Endothelial cell of umbilical vein (primary cell): ENCODE measurements around the gene DIPK1A. TPM values are rescaled to one million over a fixed set of nuclear protein-coding genes. Genes with fewer than 3 reads are reported as not detected.

Experiments used
- BruUV-seq: library from RNA; stranded (reverse); fragments of 400-500 nt; replicated peaks from 2 replicates; lab custom pipeline; 2021; lab: Mats Ljungman, UMichigan
- CTCF ChIA-PET: fragments of 300-600, 350-600 bp; sonication (Branson Sonifier 250); formaldehyde crosslinking; loops from one replicate; lab custom pipeline; 2021; ENCODE audit warnings: antibody characterized with exemption, inconsistent platforms; lab: Charles Lee
- POLR2A ChIA-PET: fragments of 300-600, 350-600 bp; sonication (Branson Sonifier 250); formaldehyde crosslinking; loops from one replicate; lab custom pipeline; 2021; ENCODE audit warnings: antibody characterized with exemption, inconsistent platforms; lab: Charles Lee
- DNase-seq: peaks from one replicate; pipeline ENCODE4 v3.0.0-alpha.2; 2011; ENCODE audit warnings: low read depth, low spot score
- FAIRE-seq: peaks from 2 replicates; lab custom pipeline; 2011; peaks lifted over from hg19 to GRCh38; lab: Jason Lieb, UNC
- H2AFZ ChIP-seq: 2 replicates; pipeline ENCODE4 v1.6.0; 2012; ENCODE audit warnings: low read depth, low read length, control low read depth, inconsistent platforms
- H3K27ac ChIP-seq: 2 replicates; pipeline ENCODE4 v1.5.1; 2011; ENCODE audit warnings: low read depth, mild to moderate bottlenecking, control low read depth, low read length, moderate library complexity; ENCODE audit not compliant: insufficient read depth
- H3K27me3 ChIP-seq, 2 experiments: 2 replicates each; pipeline versions ENCODE4 v1.6.0 to v1.6.1; 2011; ENCODE audit warnings: low read length in 2 of 2, mixed read lengths in 1 of 2; ENCODE audit not compliant: control insufficient read depth in 2 of 2, insufficient read depth in 2 of 2
- H3K36me3 ChIP-seq, 2 experiments: 2 replicates in 1 of 2; 3 replicates in 1 of 2; pipeline ENCODE4 v1.5.1; 2011; ENCODE audit warnings: low read length in 2 of 2, mild to moderate bottlenecking in 1 of 2, moderate library complexity in 1 of 2; ENCODE audit not compliant: control insufficient read depth in 2 of 2, insufficient read depth in 2 of 2; ENCODE audit errors: extremely low read depth in 1 of 2
- H3K4me1 ChIP-seq: 3 replicates; pipeline ENCODE4 v1.5.1; 2011; ENCODE audit warnings: mild to moderate bottlenecking, low read length; ENCODE audit not compliant: control insufficient read depth, insufficient read depth; ENCODE audit errors: extremely low read depth
- H3K4me2 ChIP-seq: 2 replicates; pipeline ENCODE4 v1.6.1; 2011; ENCODE audit warnings: low read length, control low read depth, mixed read lengths; ENCODE audit not compliant: insufficient read depth
- H3K4me3 ChIP-seq, 3 experiments: fragments of 200-600 bp in 1 of 3; sonication (generic), shearing (Covaris generic) in 1 of 3; replicated peaks in 1 of 3; 2 replicates each; pipeline ENCODE4 v1.5.1; 2011 to 2016; ENCODE audit warnings: control low read depth in 3 of 3, low read length in 3 of 3, mild to moderate bottlenecking in 2 of 3, inconsistent platforms in 1 of 3, low read depth in 1 of 3, moderate library complexity in 1 of 3; ENCODE audit not compliant: insufficient read depth in 1 of 3
- H3K79me2 ChIP-seq: 2 replicates; pipeline ENCODE4 v1.6.0; 2012; ENCODE audit warnings: low read length, inconsistent platforms; ENCODE audit not compliant: control insufficient read depth, insufficient read depth
- H3K9ac ChIP-seq: replicated peaks from 2 replicates; pipeline ENCODE3; 2011; ENCODE audit warnings: low read length, control low read depth; ENCODE audit not compliant: insufficient read depth; ENCODE audit errors: extremely low read depth
- H3K9me1 ChIP-seq: replicated peaks from 3 replicates; pipeline ENCODE4 v1.6.0; 2011; ENCODE audit warnings: mild to moderate bottlenecking, low read length; ENCODE audit not compliant: control insufficient read depth, insufficient read depth; ENCODE audit errors: extremely low read depth
- H3K9me3 ChIP-seq: replicated peaks from 2 replicates; pipeline ENCODE4 v1.5.1; 2012; ENCODE audit warnings: low read length, inconsistent platforms; ENCODE audit not compliant: control insufficient read depth, insufficient read depth
- H4K20me1 ChIP-seq: replicated peaks from 2 replicates; pipeline ENCODE3; 2011; ENCODE audit warnings: mild to moderate bottlenecking, low read length; ENCODE audit not compliant: control insufficient read depth, insufficient read depth; ENCODE audit errors: extremely low read depth
- EZH2 ChIP-seq: IDR thresholded peaks from 2 replicates; pipeline ENCODE4 v1.6.1; 2012; ENCODE audit warnings: borderline replicate concordance, low read depth, mild to moderate bottlenecking, moderate library complexity, low read length, inconsistent platforms; ENCODE audit not compliant: severe bottlenecking
- FOS ChIP-seq: IDR thresholded peaks from 2 replicates; pipeline ENCODE4 v1.6.1; 2011; ENCODE audit warnings: mild to moderate bottlenecking, low read length, moderate library complexity, borderline replicate concordance; ENCODE audit not compliant: insufficient read depth
- GATA2 ChIP-seq: IDR thresholded peaks from 2 replicates; pipeline ENCODE4 v1.7.0; 2011; ENCODE audit warnings: low read depth, mild to moderate bottlenecking, moderate library complexity, mixed read lengths, low read length; ENCODE audit not compliant: insufficient read length, insufficient read depth
- JUN ChIP-seq: IDR thresholded peaks from 2 replicates; pipeline ENCODE4 v1.6.1; 2011; ENCODE audit warnings: borderline replicate concordance, low read depth; ENCODE audit not compliant: insufficient read length, insufficient read depth
- MYC ChIP-seq: IDR thresholded peaks from one replicate; pipeline ENCODE4 v1.6.1; 2011; ENCODE audit warnings: mild to moderate bottlenecking, low read depth, low read length
- POLR2A ChIP-seq: IDR thresholded peaks from 2 replicates; pipeline ENCODE4 v1.6.1; 2012; ENCODE audit warnings: low read depth, mild to moderate bottlenecking, control low read depth, low read length
- POLR2AphosphoS5 ChIP-seq: IDR thresholded peaks from 2 replicates; pipeline ENCODE4 v1.6.1; 2012; ENCODE audit warnings: low read depth, mild to moderate bottlenecking, control low read depth, low read length, moderate library complexity; ENCODE audit not compliant: insufficient read depth
- dilution Hi-C: fragments of 300-500 bp; cut with MboI; formaldehyde crosslinking; loops from one replicate; pipeline ENCODE4 v1.15.0; 2019; ENCODE audit warnings: low sequenced_read_pairs; ENCODE audit not compliant: extremely low pct_ligation_motif_present
- intact Hi-C: fragments of 100-400 bp; cut with micrococcal nuclease; formaldehyde crosslinking; loops from one replicate; pipeline ENCODE4 v1.10.0; 2022
- polyA plus RNA-seq, 4 experiments: library from polyadenylated mRNA; depleted of rRNA in 3 of 4; stranded (reverse) in 3 of 4; unstranded in 1 of 4; fragments of >200 nt; gene quantifications; 2 replicates each; pipeline versions ENCODE4 v1.2.1 to v1.2.3, GENCODE V29; 2011 to 2012; ENCODE audit warnings: missing spikeins in 1 of 4
- total RNA-seq: library from RNA; stranded (reverse); gene quantifications from 2 replicates; pipeline ENCODE4 v1.2.3, GENCODE V29; 2021
- TF ChIP-seq, protein P1 (sequence below): IDR thresholded peaks from 2 replicates; pipeline ENCODE4 v1.6.1; 2011; ENCODE audit not compliant: insufficient read depth, insufficient read length
- TF ChIP-seq, protein P2 (sequence below), 2 donors: IDR thresholded peaks; 1 replicate in 1 of 2; 2 replicates in 1 of 2; pipeline ENCODE4 v1.5.1; 2011; ENCODE audit warnings: low read length in 2 of 2, mild to moderate bottlenecking in 2 of 2, moderate library complexity in 2 of 2, control low read depth in 1 of 2, inconsistent platforms in 1 of 2, low read depth in 1 of 2; ENCODE audit not compliant: insufficient read depth in 1 of 2; ENCODE audit errors: extremely low read depth in 1 of 2

Gene DIPK1A
- total and polyA plus RNA-seq, 2 donors (not counting 3 experiments of a cell fraction or from before 2014, with no cell fraction given), result 0.25 to 0.93 TPM

- Histone ChIP-seq H3K9me3 (no peaks in the 10 kb centered on the region), H3K4me1 (no peaks in the 10 kb centered on the region), H2AFZ (no peak overlapping the region), H3K9me1 (no peaks in the 10 kb centered on the region), H3K4me2 (no peak overlapping the region), H3K36me3 (no peaks in the 10 kb centered on the region), H3K9ac (no peak overlapping the region), H3K4me3 (no peak overlapping the region), H3K27me3 (peaks cover 14 to 24% of the 10 kb centered on the region in 2 experiments), H4K20me1 (no peaks in the 10 kb centered on the region), H3K27ac (no peak overlapping the region), H3K79me2 (no peaks in the 10 kb centered on the region)
- ChIA-PET CTCF (interaction anchor here (1.3 to 2.7 kb wide), 3 partner anchors 10 to 141 kb away, joined by 3 to 8 read pairs (median 7); no protein-coding TSS in a partner anchor), POLR2A (no interaction called here)
- BruUV-seq, result no TSS peak
- no peak for FAIRE-seq
- dilution Hi-C loops, result no loop called here
- intact Hi-C loops, result no loop called here
- no peak for DNase-seq
- TF ChIP-seq MYC, result no peak
- TF ChIP-seq, protein P1, sequence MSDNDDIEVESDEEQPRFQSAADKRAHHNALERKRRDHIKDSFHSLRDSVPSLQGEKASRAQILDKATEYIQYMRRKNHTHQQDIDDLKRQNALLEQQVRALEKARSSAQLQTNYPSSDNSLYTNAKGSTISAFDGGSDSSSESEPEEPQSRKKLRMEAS, result no peak
- TF ChIP-seq, protein P2, sequence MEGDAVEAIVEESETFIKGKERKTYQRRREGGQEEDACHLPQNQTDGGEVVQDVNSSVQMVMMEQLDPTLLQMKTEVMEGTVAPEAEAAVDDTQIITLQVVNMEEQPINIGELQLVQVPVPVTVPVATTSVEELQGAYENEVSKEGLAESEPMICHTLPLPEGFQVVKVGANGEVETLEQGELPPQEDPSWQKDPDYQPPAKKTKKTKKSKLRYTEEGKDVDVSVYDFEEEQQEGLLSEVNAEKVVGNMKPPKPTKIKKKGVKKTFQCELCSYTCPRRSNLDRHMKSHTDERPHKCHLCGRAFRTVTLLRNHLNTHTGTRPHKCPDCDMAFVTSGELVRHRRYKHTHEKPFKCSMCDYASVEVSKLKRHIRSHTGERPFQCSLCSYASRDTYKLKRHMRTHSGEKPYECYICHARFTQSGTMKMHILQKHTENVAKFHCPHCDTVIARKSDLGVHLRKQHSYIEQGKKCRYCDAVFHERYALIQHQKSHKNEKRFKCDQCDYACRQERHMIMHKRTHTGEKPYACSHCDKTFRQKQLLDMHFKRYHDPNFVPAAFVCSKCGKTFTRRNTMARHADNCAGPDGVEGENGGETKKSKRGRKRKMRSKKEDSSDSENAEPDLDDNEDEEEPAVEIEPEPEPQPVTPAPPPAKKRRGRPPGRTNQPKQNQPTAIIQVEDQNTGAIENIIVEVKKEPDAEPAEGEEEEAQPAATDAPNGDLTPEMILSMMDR (IDR thresholded peaks at IDR 0.05; ENCODE audit: extremely low read depth in 1 of 2, insufficient read depth in 1 of 2, low read depth in 1 of 2, low read length in 2 of 2), result no peak
- TF ChIP-seq GATA2, result no peak
- no peak for TF ChIP-seq POLR2A
- no peak for TF ChIP-seq EZH2
- no peak for TF ChIP-seq FOS
- no peak for TF ChIP-seq JUN
- no peak for TF ChIP-seq POLR2AphosphoS5
These were observed 37.6 kb upstream of the DIPK1A start for GRCh38 chr1:92998821-92999220.
